ENCODE measurements around the gene MBOAT2. TPM values are rescaled to one million over a fixed set of nuclear protein-coding genes. Genes with fewer than 3 reads are reported as not detected.

The MBOAT2 gene
- total and polyA plus RNA-seq, 2 of the 13 experiments (the other 11 are each of a cell fraction or from before 2014, with no cell fraction given): 0.11 to 0.36 TPM

DNA sequence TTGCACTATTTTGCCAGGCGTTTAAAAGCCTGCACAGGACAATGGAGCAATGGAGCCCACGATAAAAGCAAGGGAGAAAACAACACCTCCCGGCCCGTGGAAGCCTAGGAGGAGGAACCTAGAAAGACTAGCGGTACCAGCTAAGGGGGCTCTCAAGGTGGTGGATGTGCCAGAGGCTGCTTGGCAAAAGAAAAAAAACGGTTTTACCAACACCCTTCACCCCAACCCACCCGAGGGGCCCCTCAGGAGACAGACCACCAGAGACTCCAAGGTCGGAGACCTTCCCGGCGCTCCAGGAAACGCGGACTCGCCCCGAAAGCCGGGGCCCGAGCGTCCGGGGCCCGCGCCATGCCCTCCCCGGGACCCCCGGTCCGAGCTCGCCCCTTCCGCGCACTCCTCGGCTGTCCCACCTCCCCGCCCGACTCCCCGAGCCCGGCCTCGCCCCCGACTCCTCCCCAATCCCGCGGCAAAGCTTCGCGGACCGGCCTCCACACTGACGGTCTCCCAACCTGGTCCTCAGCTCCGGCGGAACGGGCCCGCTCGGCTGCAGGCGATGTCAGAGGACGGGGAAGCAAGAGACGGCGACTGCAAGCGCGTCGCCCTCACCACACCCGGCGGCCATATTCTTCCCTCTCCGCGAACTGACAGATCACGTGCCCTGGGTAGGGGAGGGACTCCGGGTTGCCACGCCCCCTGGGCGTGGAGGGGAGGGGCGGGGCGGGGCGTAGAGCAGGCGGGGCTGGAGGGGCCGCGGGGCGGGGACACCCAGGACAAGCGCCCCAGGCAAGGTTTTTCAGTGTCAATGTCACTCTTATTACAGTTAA is 166.3 kb downstream of the MBOAT2 start, which contains the start of gene KIDINS220 (continued):
- TF ChIP-seq, protein P1, sequence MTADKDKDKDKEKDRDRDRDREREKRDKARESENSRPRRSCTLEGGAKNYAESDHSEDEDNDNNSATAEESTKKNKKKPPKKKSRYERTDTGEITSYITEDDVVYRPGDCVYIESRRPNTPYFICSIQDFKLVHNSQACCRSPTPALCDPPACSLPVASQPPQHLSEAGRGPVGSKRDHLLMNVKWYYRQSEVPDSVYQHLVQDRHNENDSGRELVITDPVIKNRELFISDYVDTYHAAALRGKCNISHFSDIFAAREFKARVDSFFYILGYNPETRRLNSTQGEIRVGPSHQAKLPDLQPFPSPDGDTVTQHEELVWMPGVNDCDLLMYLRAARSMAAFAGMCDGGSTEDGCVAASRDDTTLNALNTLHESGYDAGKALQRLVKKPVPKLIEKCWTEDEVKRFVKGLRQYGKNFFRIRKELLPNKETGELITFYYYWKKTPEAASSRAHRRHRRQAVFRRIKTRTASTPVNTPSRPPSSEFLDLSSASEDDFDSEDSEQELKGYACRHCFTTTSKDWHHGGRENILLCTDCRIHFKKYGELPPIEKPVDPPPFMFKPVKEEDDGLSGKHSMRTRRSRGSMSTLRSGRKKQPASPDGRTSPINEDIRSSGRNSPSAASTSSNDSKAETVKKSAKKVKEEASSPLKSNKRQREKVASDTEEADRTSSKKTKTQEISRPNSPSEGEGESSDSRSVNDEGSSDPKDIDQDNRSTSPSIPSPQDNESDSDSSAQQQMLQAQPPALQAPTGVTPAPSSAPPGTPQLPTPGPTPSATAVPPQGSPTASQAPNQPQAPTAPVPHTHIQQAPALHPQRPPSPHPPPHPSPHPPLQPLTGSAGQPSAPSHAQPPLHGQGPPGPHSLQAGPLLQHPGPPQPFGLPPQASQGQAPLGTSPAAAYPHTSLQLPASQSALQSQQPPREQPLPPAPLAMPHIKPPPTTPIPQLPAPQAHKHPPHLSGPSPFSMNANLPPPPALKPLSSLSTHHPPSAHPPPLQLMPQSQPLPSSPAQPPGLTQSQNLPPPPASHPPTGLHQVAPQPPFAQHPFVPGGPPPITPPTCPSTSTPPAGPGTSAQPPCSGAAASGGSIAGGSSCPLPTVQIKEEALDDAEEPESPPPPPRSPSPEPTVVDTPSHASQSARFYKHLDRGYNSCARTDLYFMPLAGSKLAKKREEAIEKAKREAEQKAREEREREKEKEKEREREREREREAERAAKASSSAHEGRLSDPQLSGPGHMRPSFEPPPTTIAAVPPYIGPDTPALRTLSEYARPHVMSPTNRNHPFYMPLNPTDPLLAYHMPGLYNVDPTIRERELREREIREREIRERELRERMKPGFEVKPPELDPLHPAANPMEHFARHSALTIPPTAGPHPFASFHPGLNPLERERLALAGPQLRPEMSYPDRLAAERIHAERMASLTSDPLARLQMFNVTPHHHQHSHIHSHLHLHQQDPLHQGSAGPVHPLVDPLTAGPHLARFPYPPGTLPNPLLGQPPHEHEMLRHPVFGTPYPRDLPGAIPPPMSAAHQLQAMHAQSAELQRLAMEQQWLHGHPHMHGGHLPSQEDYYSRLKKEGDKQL (CRISPR knock-in tag; IDR thresholded peaks at IDR 0.05; ENCODE audit: low read depth): no peak
- no peak for TF ChIP-seq ZNF256 (CRISPR knock-in tag; conservative IDR thresholded peaks at IDR 0.05)
- no peak for TF ChIP-seq ZNF354B (CRISPR knock-in tag; IDR thresholded peaks at IDR 0.05)
- TF ChIP-seq PAWR (CRISPR knock-in tag; IDR thresholded peaks at IDR 0.05; ENCODE audit: borderline replicate concordance): no peak
- TF ChIP-seq ZNF550 (CRISPR knock-in tag; IDR thresholded peaks at IDR 0.05; ENCODE audit: borderline replicate concordance): no peak
- TF ChIP-seq, protein P2, sequence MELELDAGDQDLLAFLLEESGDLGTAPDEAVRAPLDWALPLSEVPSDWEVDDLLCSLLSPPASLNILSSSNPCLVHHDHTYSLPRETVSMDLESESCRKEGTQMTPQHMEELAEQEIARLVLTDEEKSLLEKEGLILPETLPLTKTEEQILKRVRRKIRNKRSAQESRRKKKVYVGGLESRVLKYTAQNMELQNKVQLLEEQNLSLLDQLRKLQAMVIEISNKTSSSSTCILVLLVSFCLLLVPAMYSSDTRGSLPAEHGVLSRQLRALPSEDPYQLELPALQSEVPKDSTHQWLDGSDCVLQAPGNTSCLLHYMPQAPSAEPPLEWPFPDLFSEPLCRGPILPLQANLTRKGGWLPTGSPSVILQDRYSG (CRISPR knock-in tag; IDR thresholded peaks at IDR 0.05): no peak
- TF ChIP-seq SMARCE1 (IDR thresholded peaks at IDR 0.05; ENCODE audit: borderline replicate concordance): no peak
- no peak; the same call in 1 of the 2 replicates for TF ChIP-seq ARHGAP35 (CRISPR knock-in tag; IDR thresholded peaks at IDR 0.05; ENCODE audit: borderline replicate concordance)
- TF ChIP-seq, protein P3, sequence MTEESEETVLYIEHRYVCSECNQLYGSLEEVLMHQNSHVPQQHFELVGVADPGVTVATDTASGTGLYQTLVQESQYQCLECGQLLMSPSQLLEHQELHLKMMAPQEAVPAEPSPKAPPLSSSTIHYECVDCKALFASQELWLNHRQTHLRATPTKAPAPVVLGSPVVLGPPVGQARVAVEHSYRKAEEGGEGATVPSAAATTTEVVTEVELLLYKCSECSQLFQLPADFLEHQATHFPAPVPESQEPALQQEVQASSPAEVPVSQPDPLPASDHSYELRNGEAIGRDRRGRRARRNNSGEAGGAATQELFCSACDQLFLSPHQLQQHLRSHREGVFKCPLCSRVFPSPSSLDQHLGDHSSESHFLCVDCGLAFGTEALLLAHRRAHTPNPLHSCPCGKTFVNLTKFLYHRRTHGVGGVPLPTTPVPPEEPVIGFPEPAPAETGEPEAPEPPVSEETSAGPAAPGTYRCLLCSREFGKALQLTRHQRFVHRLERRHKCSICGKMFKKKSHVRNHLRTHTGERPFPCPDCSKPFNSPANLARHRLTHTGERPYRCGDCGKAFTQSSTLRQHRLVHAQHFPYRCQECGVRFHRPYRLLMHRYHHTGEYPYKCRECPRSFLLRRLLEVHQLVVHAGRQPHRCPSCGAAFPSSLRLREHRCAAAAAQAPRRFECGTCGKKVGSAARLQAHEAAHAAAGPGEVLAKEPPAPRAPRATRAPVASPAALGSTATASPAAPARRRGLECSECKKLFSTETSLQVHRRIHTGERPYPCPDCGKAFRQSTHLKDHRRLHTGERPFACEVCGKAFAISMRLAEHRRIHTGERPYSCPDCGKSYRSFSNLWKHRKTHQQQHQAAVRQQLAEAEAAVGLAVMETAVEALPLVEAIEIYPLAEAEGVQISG (CRISPR knock-in tag; IDR thresholded peaks at IDR 0.05): peak; percentile 65; the same call in 1 of the 2 replicates
- no peak for TF ChIP-seq EHMT2 (IDR thresholded peaks at IDR 0.05; ENCODE audit: borderline replicate concordance, low read depth, low read length)
- TF ChIP-seq ZNF430 (CRISPR knock-in tag; IDR thresholded peaks at IDR 0.05): no peak
- TF ChIP-seq ZNF724P (CRISPR knock-in tag; IDR thresholded peaks at IDR 0.05; ENCODE audit: borderline replicate concordance): 0 out of 2 replicates have a peak, but pooled peaks have one; percentile 20
- no peak for TF ChIP-seq MEIS2 (CRISPR knock-in tag; IDR thresholded peaks at IDR 0.05)
- TF ChIP-seq, protein P4, sequence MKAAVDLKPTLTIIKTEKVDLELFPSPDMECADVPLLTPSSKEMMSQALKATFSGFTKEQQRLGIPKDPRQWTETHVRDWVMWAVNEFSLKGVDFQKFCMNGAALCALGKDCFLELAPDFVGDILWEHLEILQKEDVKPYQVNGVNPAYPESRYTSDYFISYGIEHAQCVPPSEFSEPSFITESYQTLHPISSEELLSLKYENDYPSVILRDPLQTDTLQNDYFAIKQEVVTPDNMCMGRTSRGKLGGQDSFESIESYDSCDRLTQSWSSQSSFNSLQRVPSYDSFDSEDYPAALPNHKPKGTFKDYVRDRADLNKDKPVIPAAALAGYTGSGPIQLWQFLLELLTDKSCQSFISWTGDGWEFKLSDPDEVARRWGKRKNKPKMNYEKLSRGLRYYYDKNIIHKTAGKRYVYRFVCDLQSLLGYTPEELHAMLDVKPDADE (CRISPR knock-in tag; IDR thresholded peaks at IDR 0.05): no peak

All from HepG2 (cell line).